Small intestine (tissue), 7 donors: ENCODE data around the gene DDAH1. TPM values are rescaled to one million over a fixed set of nuclear protein-coding genes. Genes with fewer than 3 reads are reported as not detected.

Experiments used
- DNase-seq, 2 donors: peaks; one replicate each; pipeline versions ENCODE4 v3.0.0 to v3.0.0-alpha.2; 2013
- FAIRE-seq: peaks from 2 replicates; lab custom pipeline; 2012; peaks lifted over from hg19 to GRCh38; lab: Jason Lieb, UNC
- H3K27ac ChIP-seq, 3 donors: one replicate each; pipeline ENCODE4 v1.5.1; 2013; ENCODE audit warnings: low read length in 2 of 3, mild to moderate bottlenecking in 2 of 3, control low read depth in 1 of 3, inconsistent platforms in 1 of 3, low read depth in 1 of 3, moderate library complexity in 1 of 3
- H3K27me3 ChIP-seq, 3 donors: one replicate each; pipeline ENCODE4 v1.6.1; 2013; ENCODE audit warnings: low read length in 3 of 3, inconsistent platforms in 1 of 3; ENCODE audit not compliant: control insufficient read depth in 3 of 3, insufficient read depth in 3 of 3
- H3K36me3 ChIP-seq, 3 donors: one replicate each; pipeline ENCODE4 v1.6.1; 2013; ENCODE audit warnings: low read length in 3 of 3, inconsistent platforms in 1 of 3, low read depth in 1 of 3, mild to moderate bottlenecking in 1 of 3, moderate library complexity in 1 of 3; ENCODE audit not compliant: control insufficient read depth in 3 of 3, insufficient read depth in 2 of 3
- H3K4me1 ChIP-seq, 3 donors: one replicate each; pipeline ENCODE4 v1.6.1; 2013; ENCODE audit warnings: low read length in 2 of 3, inconsistent platforms in 1 of 3, low read depth in 1 of 3, mild to moderate bottlenecking in 1 of 3, moderate library complexity in 1 of 3; ENCODE audit not compliant: control insufficient read depth in 3 of 3, insufficient read depth in 2 of 3
- H3K4me3 ChIP-seq, 3 donors: one replicate each; pipeline ENCODE4 v1.5.1; 2013; ENCODE audit warnings: low read length in 3 of 3, control low read depth in 1 of 3, inconsistent platforms in 1 of 3, low read depth in 1 of 3, mild to moderate bottlenecking in 1 of 3, moderate library complexity in 1 of 3
- H3K9me3 ChIP-seq, 2 donors: one replicate each; pipeline ENCODE4 v1.6.1; 2013; ENCODE audit warnings: low read depth in 1 of 2, low read length in 1 of 2; ENCODE audit not compliant: control insufficient read depth in 2 of 2, insufficient read depth in 1 of 2
- WGBS, 3 donors: extraction: QIAGEN DNeasy Blood & Tissue Kit; methylation state at CpG; one replicate each; pipeline ENCODE4 v1.1.7; 2013; 5-methylcytosine and 5-hydroxymethylcytosine counted together
- polyA plus RNA-seq, 4 donors: library from polyadenylated mRNA; stranded (reverse) in 3 of 4; unstranded in 1 of 4; fragments of 200-250 nt in 3 of 4; fragments of 120-200 nt in 1 of 4; gene quantifications; one replicate each; pipeline versions ENCODE4 v1.2.1 to v1.2.3, GENCODE V29; 2013
- donor health status: healthy with polysubstance abuse.
- donor health status: control.
- donor health status: control.
- donor health status: Bipolar disorder and iron deficiency.
- donor health status: healthy.

The DDAH1 gene
- polyA plus RNA-seq, 4 donors = 21.9 to 130 (median 46.7) TPM

DNA sequence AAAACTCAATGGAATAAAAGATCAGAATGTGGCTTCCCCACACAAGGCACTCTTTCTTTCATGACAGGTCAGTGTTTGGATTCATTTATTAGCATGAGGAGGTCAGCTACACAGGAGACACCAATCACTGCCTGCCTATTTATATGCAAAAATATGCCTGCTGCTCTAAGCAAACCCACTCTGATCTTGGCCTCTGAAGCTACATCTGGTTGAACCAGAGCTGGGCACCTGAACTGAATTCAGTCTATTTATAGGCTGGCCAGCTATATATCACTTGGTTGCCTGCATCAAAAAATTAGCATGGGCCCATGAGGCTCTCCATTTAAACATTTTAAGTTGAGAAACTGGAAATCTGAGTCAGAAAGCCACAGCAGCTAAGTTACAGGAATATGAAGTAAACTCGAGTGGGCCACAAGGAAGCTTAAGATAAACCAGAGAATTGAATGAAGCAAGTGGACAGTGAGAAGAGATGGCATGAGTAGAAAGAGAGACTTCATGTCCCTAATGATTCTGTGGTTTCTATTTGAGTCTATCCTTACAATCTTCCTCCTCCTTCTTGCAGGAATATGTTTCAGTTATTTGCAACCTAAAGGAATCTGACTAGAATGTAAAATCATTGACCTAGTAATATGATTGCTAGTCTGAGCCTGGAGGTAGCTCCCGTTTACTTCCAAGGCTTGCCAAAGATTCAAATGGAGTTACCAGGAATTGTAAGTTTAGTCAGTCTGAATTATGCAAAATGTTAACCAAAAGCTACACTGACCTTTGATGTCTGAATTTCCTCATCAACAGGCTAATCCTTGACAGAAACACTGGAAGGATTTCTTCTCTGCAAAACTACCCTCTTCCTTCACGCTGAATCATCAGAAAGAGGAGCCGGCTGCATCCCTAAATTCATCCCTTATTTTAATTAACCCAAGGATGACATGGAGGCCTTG lies 17.7 kb downstream of the DDAH1 start:
- Histone ChIP-seq H3K27me3 (no peaks in the 10 kb centered on the region), H3K4me3 (no peak overlapping the region), H3K27ac (peak overlapping the region in 1 of 3 donors; percentile 58), H3K36me3 (peaks cover 0 to 3% (median 0%) of the 10 kb centered on the region in 3 donors), H3K9me3 (no peaks in the 10 kb centered on the region), H3K4me1 (peaks cover 0 to 7% (median 0%) of the 10 kb centered on the region in 3 donors)
- FAIRE-seq (no peak), DNase-seq (no peak)
- 70 to 84% (median 80%) methylated on average over 4 of the region's 4 CpGs for WGBS, 3 donors

DNA sequence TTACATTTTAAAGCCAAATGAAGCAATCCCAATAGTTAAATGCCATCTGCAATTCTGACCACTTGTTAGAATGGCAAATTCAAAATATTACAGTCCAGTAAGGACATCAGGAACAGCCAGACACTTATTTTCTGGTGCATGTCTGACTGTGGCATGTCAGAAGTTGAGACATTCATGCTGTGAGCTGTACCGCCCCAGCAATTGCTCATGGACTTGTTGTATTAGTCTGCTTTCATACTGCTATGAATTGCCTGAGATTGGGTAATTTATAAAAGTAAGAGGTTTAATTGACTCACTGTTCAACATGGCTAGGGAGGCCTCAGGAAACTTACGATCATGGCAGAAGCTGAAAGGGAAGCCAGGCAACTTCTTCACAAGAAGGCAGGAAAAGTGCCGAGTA lies 19.1 kb downstream of the DDAH1 start:
- Histone ChIP-seq H3K27ac (no peak overlapping the region), H3K4me3 (no peak overlapping the region), H3K36me3 (peaks cover 0 to 1% (median 0%) of the 10 kb centered on the region in 3 donors), H3K9me3 (no peaks in the 10 kb centered on the region), H3K27me3 (no peaks in the 10 kb centered on the region), H3K4me1 (peaks cover 0 to 7% (median 0%) of the 10 kb centered on the region in 3 donors)
- WGBS, 3 donors = 90 to 95% (median 93%) methylated on average over 3 of the region's 3 CpGs
- FAIRE-seq (no peak), DNase-seq (no peak)

DNA sequence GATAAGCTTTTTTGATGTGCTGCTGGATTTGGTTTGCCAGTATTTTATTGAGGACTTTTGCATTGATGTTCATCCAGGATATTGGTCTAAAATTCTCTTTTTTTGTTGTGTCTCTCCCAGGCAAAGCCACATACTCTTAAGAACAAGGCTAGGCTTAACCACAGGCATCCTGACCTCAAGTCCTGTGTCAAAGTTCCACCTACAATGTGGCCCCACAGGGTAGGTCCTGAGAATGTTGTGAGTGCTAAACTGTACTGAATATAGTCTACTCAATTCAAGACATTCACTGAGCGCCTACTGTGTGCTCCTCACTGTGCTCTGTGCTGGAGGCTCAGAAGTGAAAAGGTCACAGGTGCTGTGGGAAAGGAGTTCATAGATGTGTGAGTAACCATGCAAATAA lies 20.6 kb downstream of the DDAH1 start:
- no peak for FAIRE-seq
- no peaks in the 10 kb centered on the region for H3K36me3 ChIP-seq

DNA sequence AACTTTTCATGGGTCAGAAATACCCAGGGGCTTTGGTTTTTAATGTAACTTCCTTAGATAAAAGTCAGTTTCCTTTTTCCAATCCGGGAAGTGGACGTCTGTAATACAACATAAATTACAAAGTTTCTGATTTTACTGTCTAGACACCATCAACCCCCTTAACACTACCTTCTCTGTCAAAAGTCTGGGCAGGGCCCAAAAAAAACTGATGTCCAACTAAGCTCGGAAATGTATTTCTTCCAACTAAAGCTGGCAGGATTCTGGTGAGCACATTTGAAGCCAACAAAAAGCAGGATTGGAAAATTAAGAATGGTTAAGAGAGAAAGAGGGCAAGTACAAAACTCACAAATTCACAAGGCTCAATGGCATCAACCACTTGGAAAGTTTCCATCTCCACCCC lies 24.3 kb downstream of the DDAH1 start:
- H3K9me3 ChIP-seq = no peaks in the 10 kb centered on the region
- 44 to 69% (median 69%) methylated on average over 3 of the region's 3 CpGs for WGBS, 3 donors
- no peak overlapping the region for H3K4me3 ChIP-seq
- H3K27me3 ChIP-seq = no peaks in the 10 kb centered on the region
- H3K27ac ChIP-seq = no peak overlapping the region
- H3K36me3 ChIP-seq = no peaks in the 10 kb centered on the region
- peaks cover 2 to 3% (median 3%) of the 10 kb centered on the region in 3 donors for H3K4me1 ChIP-seq
- FAIRE-seq (no peak), DNase-seq (no peak)

More for the DNA sequence above, 20.6 kb downstream of the DDAH1 start:
- no peak for DNase-seq
- no peak overlapping the region for H3K27ac ChIP-seq
- H3K27me3 ChIP-seq = no peaks in the 10 kb centered on the region
- H3K4me1 ChIP-seq = peaks cover 0 to 7% (median 0%) of the 10 kb centered on the region in 3 donors
- H3K4me3 ChIP-seq = no peak overlapping the region
- WGBS, 3 donors = 88 to 100% (median 97%) methylated on average over 1 of the region's 1 CpG
- H3K9me3 ChIP-seq = no peaks in the 10 kb centered on the region

DNA sequence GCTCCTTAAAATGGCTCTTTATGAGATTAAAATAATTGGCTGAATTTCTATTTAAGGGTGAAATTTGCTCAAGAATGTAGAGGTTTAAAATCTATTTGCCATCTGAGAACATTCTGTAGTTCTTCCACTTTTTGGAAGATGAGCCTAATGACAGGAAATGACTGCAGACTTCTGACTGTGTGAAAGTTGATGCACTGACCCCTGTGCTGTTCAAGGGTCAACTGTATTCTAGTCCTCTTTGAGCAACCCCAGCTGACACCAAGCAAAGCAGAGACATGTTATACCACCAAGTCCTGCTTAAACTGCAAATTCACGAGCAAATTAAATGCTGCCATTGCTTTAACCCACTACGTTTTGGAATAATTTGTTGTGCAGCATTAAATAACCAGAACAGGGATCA lies 26.6 kb downstream of the DDAH1 start:
- 63 to 73% (median 67%) methylated on average over 2 of the region's 2 CpGs for WGBS, 3 donors
- no peak overlapping the region for H3K4me3 ChIP-seq
- no peaks in the 10 kb centered on the region for H3K36me3 ChIP-seq
- FAIRE-seq (no peak), DNase-seq (no peak)
- H3K4me1 ChIP-seq = peaks cover 2 to 3% (median 3%) of the 10 kb centered on the region in 3 donors
- no peaks in the 10 kb centered on the region for H3K27me3 ChIP-seq
- no peak overlapping the region for H3K27ac ChIP-seq
- no peaks in the 10 kb centered on the region for H3K9me3 ChIP-seq

DNA sequence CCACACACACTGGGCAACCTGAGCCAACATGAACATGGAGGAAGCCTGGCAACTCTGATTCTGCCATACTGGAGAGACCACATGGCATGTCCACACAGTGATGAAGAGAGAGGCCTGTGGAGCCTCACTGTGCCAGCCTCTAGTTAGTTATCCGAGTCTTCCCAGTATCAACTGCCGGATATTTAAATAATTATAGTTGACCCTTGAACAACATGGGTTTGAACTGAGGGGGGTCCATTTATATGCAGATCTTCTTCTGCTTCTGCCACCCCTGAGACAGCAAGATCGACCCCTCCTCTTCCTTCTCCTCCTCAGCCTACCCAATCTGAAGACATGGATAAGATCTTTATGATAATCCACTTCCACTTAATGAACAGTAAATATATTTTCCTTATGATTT lies 27.8 kb downstream of the DDAH1 start:
- 84 to 88% (median 88%) methylated on average over 3 of the region's 3 CpGs for WGBS, 3 donors
- Histone ChIP-seq H3K4me3 (no peak overlapping the region), H3K9me3 (no peaks in the 10 kb centered on the region), H3K36me3 (no peaks in the 10 kb centered on the region), H3K4me1 (peaks cover 2 to 3% (median 3%) of the 10 kb centered on the region in 3 donors), H3K27ac (no peak overlapping the region), H3K27me3 (no peaks in the 10 kb centered on the region)
- FAIRE-seq (no peak), DNase-seq (no peak)

DNA sequence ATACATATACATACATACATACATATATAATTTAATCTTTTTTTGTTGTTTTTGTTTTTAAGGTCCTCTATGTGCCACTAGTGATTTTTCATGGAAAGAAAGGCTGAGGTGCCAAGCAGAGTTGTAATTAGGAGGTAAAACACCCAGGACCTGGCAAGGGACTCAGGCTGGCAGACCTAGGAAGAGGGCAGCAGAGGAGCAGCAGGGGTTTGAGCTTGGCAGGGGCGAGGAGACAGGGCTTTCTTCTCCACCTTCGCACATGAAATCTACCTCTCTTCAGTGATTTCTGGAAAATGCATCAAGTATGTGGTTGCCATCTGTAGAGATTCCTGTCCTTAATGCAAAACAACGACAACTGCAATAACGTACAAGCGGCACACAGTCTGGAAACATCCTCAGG lies 31.9 kb downstream of the DDAH1 start:
- FAIRE-seq (no peak), DNase-seq (no peak)
- Histone ChIP-seq H3K9me3 (peaks cover 0 to 6% of the 10 kb centered on the region in 2 donors), H3K27ac (no peak overlapping the region), H3K4me3 (no peak overlapping the region), H3K27me3 (no peaks in the 10 kb centered on the region), H3K36me3 (no peaks in the 10 kb centered on the region), H3K4me1 (no peaks in the 10 kb centered on the region)
- 86 to 96% (median 91%) methylated on average over 5 of the region's 5 CpGs for WGBS, 3 donors

DNA sequence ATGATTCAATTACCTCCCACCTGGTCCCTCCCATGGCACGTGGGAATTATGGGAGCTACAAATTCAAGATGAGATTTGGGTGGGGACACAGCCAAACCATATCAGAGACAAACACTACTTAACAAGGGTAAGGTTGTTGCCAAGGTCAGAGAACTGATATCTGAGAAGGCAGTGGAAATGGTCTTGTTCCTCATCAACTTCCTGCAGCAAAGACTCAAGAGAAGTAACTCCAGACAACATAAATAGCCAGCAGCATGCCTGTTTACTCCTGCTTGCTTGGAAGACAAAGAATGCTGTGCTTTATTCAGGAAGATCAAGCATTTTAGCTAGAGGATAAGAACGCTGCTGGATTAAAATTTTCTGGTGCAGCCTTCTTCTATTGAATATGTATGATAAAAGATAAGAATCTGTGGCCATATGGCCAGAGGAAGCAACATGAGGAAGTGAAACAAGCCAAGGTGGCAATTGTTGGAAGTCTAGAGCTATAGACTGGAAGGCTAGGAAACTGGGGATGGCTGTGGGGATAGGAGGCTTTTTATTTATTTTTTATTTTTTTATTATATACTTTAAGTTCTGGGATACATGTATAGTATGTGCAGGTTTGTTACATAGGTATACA lies 36.4 kb downstream of the DDAH1 start:
- Histone ChIP-seq H3K36me3 (peaks cover 0 to 2% (median 0%) of the 10 kb centered on the region in 3 donors), H3K4me3 (no peak overlapping the region), H3K9me3 (peaks cover 0 to 6% of the 10 kb centered on the region in 2 donors), H3K4me1 (peaks cover 0 to 3% (median 0%) of the 10 kb centered on the region in 3 donors), H3K27ac (no peak overlapping the region), H3K27me3 (no peaks in the 10 kb centered on the region)
- no peak for DNase-seq
- 63 to 83% (median 74%) methylated on average over 2 of the region's 2 CpGs for WGBS, 3 donors
- FAIRE-seq = no peak
